HEK293T (cell line): Measurements from ENCODE around the gene ANKLE1.

Experiments used
- ARNT ChIP-seq: fragments of 450-650 bp; IDR thresholded peaks from 2 replicates; pipeline ENCODE4 v1.6.1; 2017; ENCODE audit warnings: mild to moderate bottlenecking
- BHLHE40 ChIP-seq: fragments of 450-650 bp; IDR thresholded peaks from 2 replicates; pipeline ENCODE4 v1.6.1; 2016; ENCODE audit warnings: mild to moderate bottlenecking, moderate library complexity, borderline replicate concordance
- ELF4 ChIP-seq: fragments of 450-650 bp; IDR thresholded peaks from 2 replicates; pipeline ENCODE4 v1.6.1; 2017; ENCODE audit warnings: antibody characterized with exemption
- FOXA1 ChIP-seq: fragments of 450-650 bp; IDR thresholded peaks from 2 replicates; pipeline ENCODE4 v1.6.1; 2016; ENCODE audit warnings: mild to moderate bottlenecking
- FOXK2 ChIP-seq: fragments of 450-650 bp; IDR thresholded peaks from 2 replicates; pipeline ENCODE4 v1.6.1; 2016; ENCODE audit warnings: mild to moderate bottlenecking
- FOXM1 ChIP-seq: fragments of 450-650 bp; IDR thresholded peaks from 2 replicates; pipeline ENCODE4 v1.6.1; 2017; ENCODE audit warnings: mild to moderate bottlenecking, borderline replicate concordance
- HDGF ChIP-seq: fragments of 450-650 bp; IDR thresholded peaks from 2 replicates; pipeline ENCODE4 v1.6.1; 2017; ENCODE audit warnings: antibody characterized with exemption, borderline replicate concordance
- NFRKB ChIP-seq: fragments of 450-650 bp; IDR thresholded peaks from 2 replicates; pipeline ENCODE4 v1.6.1; 2016; ENCODE audit warnings: mild to moderate bottlenecking, moderate library complexity
- SP1 ChIP-seq: fragments of 450-650 bp; IDR thresholded peaks from 2 replicates; pipeline ENCODE4 v1.6.1; 2017
- SUZ12 ChIP-seq: fragments of 450-650 bp; IDR thresholded peaks from 2 replicates; pipeline ENCODE4 v1.6.1; 2016; ENCODE audit warnings: mild to moderate bottlenecking
- TARDBP ChIP-seq: fragments of 450-650 bp; IDR thresholded peaks from 2 replicates; pipeline ENCODE4 v1.6.1; 2016
- ZNF384 ChIP-seq: fragments of 450-650 bp; IDR thresholded peaks from 2 replicates; pipeline ENCODE4 v1.6.1; 2016
- TF ChIP-seq, protein P1 (sequence below): fragments of 450-650 bp; IDR thresholded peaks from 2 replicates; pipeline ENCODE4 v1.6.1; 2016

GRCh38 chr19:17242431-17243208 is 39.1 kb upstream of the ANKLE1 start:
- TF ChIP-seq ARNT (no peak), FOXK2 (no peak), FOXM1 (no peak), SP1 (no peak), ELF4 (no peak), ZNF384 (no peak), NFRKB (no peak), FOXA1 (no peak), HDGF (no peak), TARDBP (no peak), SUZ12 (no peak), BHLHE40 (no peak)
- TF ChIP-seq, protein P1, sequence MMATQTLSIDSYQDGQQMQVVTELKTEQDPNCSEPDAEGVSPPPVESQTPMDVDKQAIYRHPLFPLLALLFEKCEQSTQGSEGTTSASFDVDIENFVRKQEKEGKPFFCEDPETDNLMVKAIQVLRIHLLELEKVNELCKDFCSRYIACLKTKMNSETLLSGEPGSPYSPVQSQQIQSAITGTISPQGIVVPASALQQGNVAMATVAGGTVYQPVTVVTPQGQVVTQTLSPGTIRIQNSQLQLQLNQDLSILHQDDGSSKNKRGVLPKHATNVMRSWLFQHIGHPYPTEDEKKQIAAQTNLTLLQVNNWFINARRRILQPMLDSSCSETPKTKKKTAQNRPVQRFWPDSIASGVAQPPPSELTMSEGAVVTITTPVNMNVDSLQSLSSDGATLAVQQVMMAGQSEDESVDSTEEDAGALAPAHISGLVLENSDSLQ, result no peak
